Hepatocyte (in vitro differentiated cells): Measurements from ENCODE around the gene TTLL10. TPM values are rescaled to one million over a fixed set of nuclear protein-coding genes. Genes with fewer than 3 reads are reported as not detected.

ENCODE experiments used
- DNase-seq: peaks from one replicate; pipeline ENCODE4 v3.0.0-alpha.2; 2016; ENCODE audit warnings: low spot score
- H2AFZ ChIP-seq: fragments of 200-600 bp; sonication (generic); 2 replicates; pipeline ENCODE4 v1.6.0; 2016; ENCODE audit warnings: antibody characterized with exemption, mild to moderate bottlenecking
- H3K27ac ChIP-seq: fragments of 200-600 bp; sonication (generic); 2 replicates; pipeline ENCODE4 v1.5.1; 2016; ENCODE audit warnings: mild to moderate bottlenecking
- H3K27me3 ChIP-seq: fragments of 200-600 bp; sonication (generic); 2 replicates; pipeline ENCODE4 v1.6.1; 2016
- H3K36me3 ChIP-seq: fragments of 200-600 bp; sonication (generic); replicated peaks from 2 replicates; pipeline ENCODE4 v1.5.1; 2016; ENCODE audit warnings: low read depth; ENCODE audit not compliant: insufficient read depth
- H3K4me1 ChIP-seq: fragments of 200-600 bp; sonication (generic); 2 replicates; pipeline ENCODE4 v1.5.1; 2016; ENCODE audit warnings: mild to moderate bottlenecking, moderate library complexity; ENCODE audit not compliant: insufficient read depth
- H3K4me2 ChIP-seq: fragments of 200-600 bp; sonication (generic); 2 replicates; pipeline ENCODE4 v1.6.0; 2016
- H3K4me3 ChIP-seq: fragments of 200-600 bp; sonication (generic); 2 replicates; pipeline ENCODE4 v1.5.1; 2016; ENCODE audit warnings: mild to moderate bottlenecking
- H3K79me2 ChIP-seq: fragments of 200-600 bp; sonication (generic); 2 replicates; pipeline ENCODE4 v1.6.0; 2017; ENCODE audit warnings: mild to moderate bottlenecking
- H3K9me2 ChIP-seq: fragments of 200-600 bp; sonication (generic); replicated peaks from 2 replicates; pipeline ENCODE4 v1.6.0; 2017; ENCODE audit warnings: mild to moderate bottlenecking; ENCODE audit not compliant: insufficient read depth
- H3K9me3 ChIP-seq: fragments of 200-600 bp; sonication (generic); 2 replicates; pipeline ENCODE4 v1.5.1; 2016; ENCODE audit warnings: low read depth, mild to moderate bottlenecking
- H4K20me1 ChIP-seq: fragments of 200-600 bp; sonication (generic); 2 replicates; pipeline ENCODE4 v1.6.0; 2016; ENCODE audit warnings: mild to moderate bottlenecking; ENCODE audit not compliant: insufficient read depth, poor library complexity, severe bottlenecking
- CTCF ChIP-seq: fragments of 200-600 bp; sonication (generic); IDR thresholded peaks from 2 replicates; pipeline ENCODE4 v1.5.1; 2016; ENCODE audit warnings: antibody characterized with exemption, mild to moderate bottlenecking; ENCODE audit not compliant: poor library complexity
- EZH2 ChIP-seq: fragments of 200-600 bp; sonication (generic); IDR thresholded peaks from 2 replicates; pipeline ENCODE4 v1.6.1; 2016; ENCODE audit warnings: antibody characterized with exemption, mild to moderate bottlenecking, borderline replicate concordance
- EZH2phosphoT487 ChIP-seq: fragments of 200-600 bp; sonication (generic); IDR thresholded peaks from one replicate; pipeline ENCODE4 v1.6.1; 2018; ENCODE audit warnings: antibody characterized with exemption, mild to moderate bottlenecking, low read depth, moderate library complexity; ENCODE audit not compliant: unreplicated experiment, severe bottlenecking
- WGBS: methylation state at CpG from one replicate; pipeline ENCODE4 v1.1.6; 2016; ENCODE audit warnings: low lambda C conversion rate; ENCODE audit errors: missing lambda C conversion rate; 5-methylcytosine and 5-hydroxymethylcytosine counted together
- polyA plus RNA-seq: library from polyadenylated mRNA; unstranded; fragments of >200 nt; fragmentation: Nextera tagmentation; extraction: Ambion mirVana; gene quantifications from 2 replicates; pipeline ENCODE4 v1.2.1, GENCODE V29; 2016
- total RNA-seq: library from RNA; depleted of rRNA; stranded (reverse); fragments of >200 nt; gene quantifications from 2 replicates; pipeline ENCODE4 v1.2.3, GENCODE V29; 2014

The TTLL10 gene
- total and polyA plus RNA-seq, 2 experiments from 2014 or later = 0.69 TPM; not detected in 1

GRCh38 chr1:1155258-1155657 is 18.4 kb upstream of the TTLL10 start:
- Histone ChIP-seq H3K4me3 (no peak overlapping the region), H3K9me3 (no peaks in the 10 kb centered on the region), H3K9me2 (no peaks in the 10 kb centered on the region), H2AFZ (no peak overlapping the region), H3K36me3 (no peaks in the 10 kb centered on the region), H4K20me1 (no peaks in the 10 kb centered on the region), H3K27me3 (no peaks in the 10 kb centered on the region), H3K79me2 (no peaks in the 10 kb centered on the region), H3K4me1 (peaks cover 15% of the 10 kb centered on the region), H3K4me2 (no peak overlapping the region), H3K27ac (no peak overlapping the region)
- no peak for DNase-seq
- TF ChIP-seq EZH2 = no peak
- TF ChIP-seq CTCF = no peak
- no peak for TF ChIP-seq EZH2phosphoT487
- WGBS = 70% methylated on average over 10 of the region's 10 CpGs

- Histone ChIP-seq H3K9me3 (no peaks in the 10 kb centered on the region), H4K20me1 (no peaks in the 10 kb centered on the region), H3K4me1 (peaks cover 13% of the 10 kb centered on the region), H3K9me2 (no peaks in the 10 kb centered on the region), H2AFZ (no peak overlapping the region), H3K4me3 (no peak overlapping the region), H3K27me3 (no peaks in the 10 kb centered on the region), H3K79me2 (no peaks in the 10 kb centered on the region), H3K4me2 (no peak overlapping the region), H3K36me3 (no peaks in the 10 kb centered on the region), H3K27ac (no peak overlapping the region)
- DNase-seq = no peak
- 87% methylated on average over 26 of the region's 26 CpGs for WGBS
- TF ChIP-seq EZH2 (no peak), CTCF (no peak)
These were observed 17.3 kb upstream of the TTLL10 start for GRCh38 chr1:1156140-1157032.

- no peak overlapping the region for H2AFZ ChIP-seq
- H3K27me3 ChIP-seq = no peaks in the 10 kb centered on the region
- H3K27ac ChIP-seq = no peak overlapping the region
- H3K9me2 ChIP-seq = no peaks in the 10 kb centered on the region
- TF ChIP-seq EZH2phosphoT487 = no peak
- TF ChIP-seq EZH2 = no peak
- TF ChIP-seq CTCF = no peak
- no peaks in the 10 kb centered on the region for H3K36me3 ChIP-seq
- no peaks in the 10 kb centered on the region for H3K79me2 ChIP-seq
- no peak overlapping the region for H3K4me2 ChIP-seq
- no peaks in the 10 kb centered on the region for H4K20me1 ChIP-seq
- no peak for DNase-seq
- H3K9me3 ChIP-seq = no peaks in the 10 kb centered on the region
- WGBS = 84% methylated on average over 2 of the region's 9 CpGs
- peaks cover 13% of the 10 kb centered on the region for H3K4me1 ChIP-seq
- H3K4me3 ChIP-seq = no peak overlapping the region
These were observed 16.7 kb upstream of the TTLL10 start for GRCh38 chr1:1157033-1157365.
